NCI-H1417 treated with DMSO at 0.1 percent for 48 hours (cell line): Measurements from ENCODE around the gene SLC25A3.
"Not testable (repeated sequence)": the region's sequence is repeated elsewhere in the genome, so short reads cannot be mapped to it uniquely, and the experiment has no call there.

Experiments used
- DNase-seq: peaks from one replicate; lab custom pipeline; 2025; lab: John Stamatoyannopoulos, UW

Gene SLC25A3

GRCh38 chr12:98593351-98594049, at the start of gene SLC25A3:
SLC25A3 (plus strand) TSS chr12:98593686; CDS start chr12:98593979, 293 bp downstream.
- peak; percentile 87 for DNase-seq

- DNase-seq = no peak
Measured at GRCh38 chr12:98543701-98544100, 49.8 kb upstream of the SLC25A3 start.

DNA sequence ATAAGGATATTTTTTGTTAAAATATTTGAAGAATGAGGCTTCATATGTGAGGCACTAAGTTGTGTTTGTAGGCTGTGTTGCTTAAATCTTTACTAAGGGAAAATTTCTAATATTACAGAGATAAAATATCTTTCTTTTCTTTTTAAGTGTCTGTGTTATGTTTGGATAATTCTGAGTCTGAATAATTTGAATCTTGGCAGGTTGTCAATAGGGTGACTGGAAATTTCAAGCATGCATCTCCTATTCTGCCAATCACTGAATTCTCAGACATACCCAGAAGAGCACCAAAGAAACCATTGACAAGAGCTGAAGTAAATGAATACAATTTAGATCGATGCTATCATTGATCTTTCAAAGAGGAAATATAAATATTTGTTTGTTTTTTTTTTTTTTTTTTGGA, 48.7 kb upstream of the SLC25A3 start:
- DNase-seq = no peak

DNA sequence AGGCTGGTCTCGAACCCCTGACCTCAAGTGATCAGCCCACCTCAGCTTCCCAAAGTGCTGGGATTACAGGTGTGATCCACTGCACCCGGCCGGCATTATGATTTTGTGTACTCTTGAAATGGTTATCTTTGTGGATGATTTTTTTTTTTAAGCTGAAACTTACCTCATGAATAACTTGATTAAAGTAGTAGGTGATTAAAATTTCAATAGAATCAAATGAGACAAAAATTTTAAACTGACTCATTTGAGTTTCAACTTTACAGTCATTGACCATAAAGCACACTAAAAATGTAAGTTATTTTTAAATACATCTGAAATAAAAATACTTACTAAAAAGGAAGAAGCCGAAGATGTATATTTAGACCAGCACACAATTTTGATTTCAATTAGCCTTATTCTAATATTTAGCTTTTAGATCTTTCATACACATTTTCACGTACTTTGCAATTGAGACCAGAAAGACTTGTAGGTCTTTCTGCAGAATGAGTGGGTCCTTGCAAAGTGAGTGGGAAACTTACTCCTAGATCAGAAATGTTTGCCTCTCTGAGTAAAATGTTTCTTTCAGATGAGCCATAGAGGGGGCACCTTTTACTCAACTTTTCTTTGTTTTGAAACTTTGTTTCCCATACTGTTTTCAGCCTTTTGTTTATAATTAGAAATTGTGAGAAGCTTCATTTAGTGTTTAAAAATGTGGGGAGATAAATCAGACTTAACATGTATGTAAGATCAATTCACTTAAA, 43.9 kb upstream of the SLC25A3 start:
- DNase-seq = no peak

DNA sequence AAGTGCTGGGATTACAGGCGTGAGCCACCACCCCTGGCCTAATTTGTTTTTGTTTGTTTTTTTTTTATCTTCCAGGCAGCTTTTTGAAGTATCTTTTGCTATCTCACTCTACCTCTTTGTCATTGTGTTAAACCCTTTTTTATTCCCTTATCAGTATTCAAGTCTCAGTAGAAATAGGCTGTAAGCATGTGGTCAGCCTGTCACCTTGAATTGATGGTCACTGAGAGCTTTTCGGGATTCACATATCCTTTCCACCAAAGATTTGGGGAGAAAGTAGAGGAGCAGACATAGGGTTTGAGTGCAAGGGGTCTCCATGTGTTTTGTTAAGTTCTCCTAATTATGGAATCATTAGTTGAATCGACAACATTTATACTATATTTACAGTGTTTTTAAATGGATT, 41.7 kb upstream of the SLC25A3 start:
- DNase-seq = no peak

DNA sequence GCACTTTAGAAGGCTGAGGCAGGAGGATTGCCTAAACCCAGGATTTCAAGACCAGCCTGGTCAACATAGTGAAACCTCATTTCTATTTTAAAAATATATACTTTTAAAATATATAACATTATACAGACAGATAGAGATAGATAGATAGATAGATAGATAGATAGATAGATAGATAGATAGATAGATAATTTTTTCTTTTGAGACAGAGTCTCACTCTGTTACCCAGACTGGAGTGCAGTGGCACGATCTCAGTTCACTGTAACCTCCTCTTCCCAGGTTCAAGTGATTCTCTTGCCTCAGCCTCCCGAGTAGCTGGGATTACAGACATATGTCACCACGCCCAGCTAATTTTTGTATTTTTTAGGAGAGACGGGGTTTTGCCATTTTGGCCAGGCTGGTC, 35.4 kb upstream of the SLC25A3 start:
- DNase-seq = not testable (repeated sequence)

- no peak for DNase-seq
Measured at GRCh38 chr12:98559666-98560065, 33.8 kb upstream of the SLC25A3 start.

DNA sequence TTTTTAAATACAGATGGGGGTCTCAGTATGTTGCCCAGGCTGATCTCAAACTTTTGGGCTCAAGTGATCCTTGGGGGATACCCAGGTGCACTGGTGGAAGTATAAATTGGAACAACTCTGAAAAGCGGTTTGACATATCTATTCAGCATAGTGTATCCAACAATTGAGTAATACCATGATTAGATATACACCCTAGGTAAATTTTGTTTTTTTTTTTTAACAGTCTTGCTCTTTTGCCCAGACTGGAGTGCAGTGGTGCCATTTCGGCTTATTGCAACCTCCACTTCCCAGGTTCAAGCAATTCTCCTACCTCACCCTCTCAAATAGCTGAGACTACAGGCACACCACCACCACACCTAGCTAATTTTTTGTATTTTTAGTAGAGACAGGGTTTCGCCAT, 31.6 kb upstream of the SLC25A3 start:
- no peak for DNase-seq

GRCh38 chr12:98572010-98572409, 21.5 kb upstream of the SLC25A3 start:
- no peak for DNase-seq

DNA sequence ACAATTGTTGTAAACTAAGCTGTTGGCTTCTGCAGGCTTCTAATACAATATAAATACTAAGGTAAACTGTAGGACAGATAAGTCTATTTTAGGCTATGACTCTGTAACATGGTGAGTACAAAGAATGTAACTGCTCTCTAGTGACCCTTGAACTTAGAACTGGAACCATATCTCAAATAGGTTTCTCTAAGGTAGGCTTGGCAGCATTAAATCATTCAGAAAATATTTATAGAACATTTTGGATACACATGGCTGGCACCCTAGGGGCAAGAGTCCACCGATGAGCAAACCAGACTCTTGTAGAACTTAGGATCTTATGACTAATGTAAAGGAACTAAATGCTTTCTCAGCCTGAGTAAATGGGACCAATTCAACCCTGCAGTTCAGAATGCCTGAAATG, 19.4 kb upstream of the SLC25A3 start:
- no peak for DNase-seq

DNA sequence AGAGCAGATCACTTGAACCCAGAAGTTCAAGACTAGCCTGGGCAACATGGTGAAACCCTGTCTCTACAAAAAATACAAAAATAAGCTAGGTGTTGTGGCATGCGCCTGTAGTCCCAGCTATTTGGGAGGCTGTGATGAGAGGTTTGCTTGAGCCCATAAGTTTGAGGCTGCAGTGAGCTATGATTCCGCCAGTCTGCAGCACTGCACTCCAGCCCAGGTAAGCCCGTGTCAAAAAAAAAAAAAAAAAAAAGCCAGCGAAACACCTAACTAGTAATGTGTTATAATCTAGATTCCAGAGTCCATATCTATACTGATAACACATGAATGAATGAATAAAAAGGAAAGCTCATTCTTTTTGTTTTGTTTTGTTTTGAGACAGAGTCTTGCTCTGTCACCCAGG, 18.5 kb upstream of the SLC25A3 start:
- DNase-seq = no peak

GRCh38 chr12:98576795-98577194, 16.7 kb upstream of the SLC25A3 start:
- DNase-seq = not testable (repeated sequence)

DNA sequence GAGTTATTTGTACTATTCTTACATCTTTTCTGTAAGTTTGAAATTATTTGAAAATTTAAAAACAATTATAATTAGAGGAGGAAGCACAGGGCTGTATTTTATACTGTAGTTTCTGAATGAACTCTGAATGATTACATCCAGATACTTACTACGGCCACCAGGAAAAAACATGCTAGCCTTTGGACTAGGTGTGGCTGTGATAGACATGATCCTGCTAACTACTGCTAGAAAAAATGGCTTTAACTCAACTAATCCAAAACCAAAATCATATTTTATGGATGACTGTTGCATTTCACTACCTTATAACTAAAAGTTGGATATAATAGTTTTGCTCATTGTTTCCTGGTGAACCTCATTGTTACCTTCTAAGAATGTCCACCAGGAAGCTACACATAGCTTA, 15.1 kb upstream of the SLC25A3 start:
- DNase-seq = no peak

GRCh38 chr12:98578821-98579220, 14.7 kb upstream of the SLC25A3 start:
- DNase-seq = no peak

- DNase-seq = no peak
Measured at GRCh38 chr12:98579347-98579746, 14.1 kb upstream of the SLC25A3 start.

DNA sequence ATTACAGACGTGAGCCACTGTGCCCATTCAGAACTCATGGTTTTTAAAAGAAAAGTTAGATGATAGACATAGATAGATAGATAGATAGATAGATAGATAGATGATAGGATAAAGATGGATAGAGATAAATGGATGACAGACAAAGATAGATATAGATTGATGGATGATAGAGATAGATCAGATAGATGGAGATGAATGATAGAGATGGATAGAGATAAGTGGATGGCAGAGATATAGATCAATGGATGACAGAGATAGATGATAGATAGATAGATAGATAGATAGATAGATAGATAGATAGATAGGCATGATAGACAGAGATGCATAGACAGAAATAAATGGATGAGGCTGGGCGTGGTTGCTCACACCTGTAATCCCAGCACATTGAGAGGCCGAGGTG, 13.7 kb upstream of the SLC25A3 start:
- no peak for DNase-seq

- no peak for DNase-seq
Measured at GRCh38 chr12:98580695-98581094, 12.8 kb upstream of the SLC25A3 start.

DNA sequence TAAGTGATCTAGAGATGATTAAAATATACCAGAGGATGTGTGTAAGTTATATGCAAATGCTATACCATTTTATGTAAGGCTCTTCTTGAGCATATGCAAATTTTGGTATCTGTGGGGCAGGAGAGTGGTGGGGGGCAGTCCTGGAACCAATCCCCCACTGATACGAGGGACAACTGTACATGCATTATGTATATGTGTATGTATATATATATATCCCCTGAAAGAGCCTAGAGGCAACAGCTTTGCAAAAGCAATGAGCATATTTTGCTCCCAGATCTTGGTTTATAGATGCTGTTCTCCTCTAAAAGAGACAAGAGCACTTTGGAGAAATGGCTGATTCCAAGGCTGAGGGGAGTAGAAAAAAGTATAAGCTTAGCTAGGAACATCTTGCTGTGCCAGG, 12.4 kb upstream of the SLC25A3 start:
- no peak for DNase-seq

DNA sequence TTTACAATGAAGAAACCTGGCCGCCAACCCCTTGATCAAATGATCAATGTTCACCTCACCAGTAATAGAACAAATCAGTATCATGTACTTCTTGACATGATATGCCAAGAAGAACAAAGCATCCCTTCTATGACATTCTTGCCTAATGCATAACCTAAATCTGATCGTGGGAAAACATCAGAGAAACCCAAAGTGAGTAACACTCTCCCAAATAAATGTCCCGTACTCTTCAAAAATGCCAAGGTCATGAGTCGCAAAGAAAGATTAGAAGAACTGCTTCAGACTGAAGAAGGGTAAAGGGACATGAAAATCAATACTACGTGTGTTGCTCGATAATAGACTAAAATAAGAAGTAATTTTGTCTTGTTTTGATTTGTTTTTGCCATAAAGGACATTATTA, 11.4 kb upstream of the SLC25A3 start:
- DNase-seq = no peak

DNA sequence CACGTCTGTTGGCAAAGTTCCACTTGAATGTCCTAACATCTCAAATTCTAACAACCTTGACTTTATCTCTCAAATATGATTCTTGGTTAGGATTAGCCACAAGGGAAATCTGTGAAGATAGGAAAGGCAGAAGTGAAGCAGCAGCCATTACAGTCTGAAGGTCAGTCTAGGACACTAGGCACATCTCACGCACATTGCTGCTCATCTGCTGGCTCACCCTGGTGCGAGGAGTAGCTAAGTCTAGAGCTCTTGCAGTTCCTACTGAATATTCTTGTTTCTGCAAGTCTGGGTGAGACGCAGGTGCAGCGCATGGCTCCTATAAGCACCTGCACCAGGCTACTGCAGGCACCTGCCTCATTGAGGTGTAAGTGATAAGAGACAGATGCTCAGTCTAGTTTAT, 6.4 kb upstream of the SLC25A3 start:
- no peak for DNase-seq

- DNase-seq = no peak
Measured at GRCh38 chr12:98591209-98591608, 2.3 kb upstream of the SLC25A3 start.

GRCh38 chr12:98592825-98593322, 612 bp upstream of the SLC25A3 start:
- DNase-seq = no peak

- DNase-seq = no peak
Measured at GRCh38 chr12:98594050-98594835, 757 bp downstream of the SLC25A3 start.
